ENCODE data around the gene INTS3.
"Not testable (repeated sequence)": the region's sequence is repeated elsewhere in the genome, so short reads cannot be mapped to it uniquely, and the experiment has no call there.

INTS3 gene

GRCh38 chr1:153748903-153749302 is 21.1 kb downstream of the INTS3 start:
- H3K36me3 ChIP-seq (ENCODE audit: insufficient read depth, low read length): peaks cover 77% of the 10 kb centered on the region
- no peak overlapping the region for H3K4me3 ChIP-seq (ENCODE audit: low read depth in 1 of 2, low read length in 2 of 2)
- no peaks in the 10 kb centered on the region for H3K27me3 ChIP-seq (ENCODE audit: control insufficient read depth in 1 of 2, insufficient read depth in 2 of 2, low read length in 2 of 2)
- H3K9me3 ChIP-seq (ENCODE audit: low read length): no peaks in the 10 kb centered on the region
- no peak overlapping the region for H3K27ac ChIP-seq (ENCODE audit: low read depth, low read length)
- no peak overlapping the region for H3K9ac ChIP-seq (ENCODE audit: low read length)
- peaks cover 22% of the 10 kb centered on the region for H3K4me1 ChIP-seq (ENCODE audit: insufficient read depth, low read length)

- Histone ChIP-seq H3K9me3 (ENCODE audit: low read length) (no peaks in the 10 kb centered on the region), H3K36me3 (ENCODE audit: insufficient read depth, low read length) (peaks cover 77% of the 10 kb centered on the region), H3K4me1 (ENCODE audit: insufficient read depth, low read length) (peaks cover 22% of the 10 kb centered on the region), H3K27me3 (ENCODE audit: control insufficient read depth in 1 of 2, insufficient read depth in 2 of 2, low read length in 2 of 2) (no peaks in the 10 kb centered on the region), H3K4me3 (ENCODE audit: low read depth in 1 of 2, low read length in 2 of 2) (no peak overlapping the region), H3K9ac (ENCODE audit: low read length) (no peak overlapping the region), H3K27ac (ENCODE audit: low read depth, low read length) (peak overlapping the region; percentile 2)
Observed at GRCh38 chr1:153749408-153750005, 21.7 kb downstream of the INTS3 start.

- Histone ChIP-seq H3K27me3 (ENCODE audit: control insufficient read depth in 1 of 2, insufficient read depth in 2 of 2, low read length in 2 of 2) (no peaks in the 10 kb centered on the region), H3K4me3 (ENCODE audit: low read depth in 1 of 2, low read length in 2 of 2) (no peak overlapping the region), H3K27ac (ENCODE audit: low read depth, low read length) (no peak overlapping the region), H3K36me3 (ENCODE audit: insufficient read depth, low read length) (peaks cover 81% of the 10 kb centered on the region), H3K9me3 (ENCODE audit: low read length) (no peaks in the 10 kb centered on the region), H3K9ac (ENCODE audit: low read length) (no peak overlapping the region), H3K4me1 (ENCODE audit: insufficient read depth, low read length) (peaks cover 22% of the 10 kb centered on the region)
Observed at GRCh38 chr1:153750026-153750995, 22.5 kb downstream of the INTS3 start.

DNA sequence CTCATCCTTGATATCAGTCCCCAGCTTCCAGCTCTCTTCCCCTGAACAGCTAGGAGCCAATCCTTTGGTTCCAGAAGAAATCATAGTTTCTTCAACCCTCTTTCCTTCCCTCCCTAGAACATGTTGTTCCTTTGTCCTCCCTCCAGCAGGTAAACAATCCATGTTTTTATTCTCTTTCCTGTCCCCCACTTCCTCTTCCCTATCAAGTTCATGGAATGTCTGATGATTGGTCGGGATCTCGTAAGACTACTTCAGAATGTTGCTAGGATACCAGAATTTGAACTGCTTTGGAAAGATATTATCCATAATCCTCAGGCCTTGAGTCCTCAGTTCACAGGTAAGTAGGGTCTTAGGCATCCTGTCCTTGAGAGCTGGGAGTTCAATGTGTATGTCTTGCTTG is 24.2 kb downstream of the INTS3 start:
- H3K9ac ChIP-seq (ENCODE audit: low read length): no peak overlapping the region
- H3K36me3 ChIP-seq (ENCODE audit: insufficient read depth, low read length): peaks cover 75% of the 10 kb centered on the region
- H3K4me3 ChIP-seq (ENCODE audit: low read depth in 1 of 2, low read length in 2 of 2): no peak overlapping the region
- H3K9me3 ChIP-seq (ENCODE audit: low read length): no peaks in the 10 kb centered on the region
- no peak overlapping the region for H3K27ac ChIP-seq (ENCODE audit: low read depth, low read length)
- H3K27me3 ChIP-seq (ENCODE audit: control insufficient read depth in 1 of 2, insufficient read depth in 2 of 2, low read length in 2 of 2): no peaks in the 10 kb centered on the region
- H3K4me1 ChIP-seq (ENCODE audit: insufficient read depth, low read length): peaks cover 22% of the 10 kb centered on the region

GRCh38 chr1:153752571-153753195 is 24.8 kb downstream of the INTS3 start:
- no peak overlapping the region for H3K9ac ChIP-seq (ENCODE audit: low read length)
- no peak overlapping the region for H3K27ac ChIP-seq (ENCODE audit: low read depth, low read length)

GRCh38 chr1:153754266-153754665 is 26.4 kb downstream of the INTS3 start:
- Histone ChIP-seq H3K27me3 (ENCODE audit: control insufficient read depth in 1 of 2, insufficient read depth in 2 of 2, low read length in 2 of 2) (no peaks in the 10 kb centered on the region), H3K36me3 (ENCODE audit: insufficient read depth, low read length) (peaks cover 70% of the 10 kb centered on the region), H3K4me3 (ENCODE audit: low read depth in 1 of 2, low read length in 2 of 2) (no peak overlapping the region), H3K27ac (ENCODE audit: low read depth, low read length) (no peak overlapping the region), H3K9me3 (ENCODE audit: low read length) (no peaks in the 10 kb centered on the region), H3K9ac (ENCODE audit: low read length) (no peak overlapping the region), H3K4me1 (ENCODE audit: insufficient read depth, low read length) (peaks cover 15% of the 10 kb centered on the region)

More at GRCh38 chr1:153752571-153753195, 24.8 kb downstream of the INTS3 start:
- Histone ChIP-seq H3K27me3 (ENCODE audit: control insufficient read depth in 1 of 2, insufficient read depth in 2 of 2, low read length in 2 of 2) (no peaks in the 10 kb centered on the region), H3K4me3 (ENCODE audit: low read depth in 1 of 2, low read length in 2 of 2) (no peak overlapping the region), H3K9me3 (ENCODE audit: low read length) (no peaks in the 10 kb centered on the region), H3K4me1 (ENCODE audit: insufficient read depth, low read length) (peaks cover 22% of the 10 kb centered on the region), H3K36me3 (ENCODE audit: insufficient read depth, low read length) (peaks cover 75% of the 10 kb centered on the region)

GRCh38 chr1:153760440-153760839 is 32.6 kb downstream of the INTS3 start:
- Histone ChIP-seq H3K27me3 (ENCODE audit: control insufficient read depth in 1 of 2, insufficient read depth in 2 of 2, low read length in 2 of 2) (no peaks in the 10 kb centered on the region), H3K36me3 (ENCODE audit: insufficient read depth, low read length) (peaks cover 74% of the 10 kb centered on the region), H3K4me3 (ENCODE audit: low read depth in 1 of 2, low read length in 2 of 2) (no peak overlapping the region), H3K9ac (ENCODE audit: low read length) (no peak overlapping the region), H3K4me1 (ENCODE audit: insufficient read depth, low read length) (no peaks in the 10 kb centered on the region), H3K9me3 (ENCODE audit: low read length) (no peaks in the 10 kb centered on the region), H3K27ac (ENCODE audit: low read depth, low read length) (no peak overlapping the region)

GRCh38 chr1:153763365-153764225 is 35.7 kb downstream of the INTS3 start:
- Histone ChIP-seq H3K4me3 (ENCODE audit: low read depth in 1 of 2, low read length in 2 of 2) (no peak overlapping the region), H3K27ac (ENCODE audit: low read depth, low read length) (no peak overlapping the region)

DNA sequence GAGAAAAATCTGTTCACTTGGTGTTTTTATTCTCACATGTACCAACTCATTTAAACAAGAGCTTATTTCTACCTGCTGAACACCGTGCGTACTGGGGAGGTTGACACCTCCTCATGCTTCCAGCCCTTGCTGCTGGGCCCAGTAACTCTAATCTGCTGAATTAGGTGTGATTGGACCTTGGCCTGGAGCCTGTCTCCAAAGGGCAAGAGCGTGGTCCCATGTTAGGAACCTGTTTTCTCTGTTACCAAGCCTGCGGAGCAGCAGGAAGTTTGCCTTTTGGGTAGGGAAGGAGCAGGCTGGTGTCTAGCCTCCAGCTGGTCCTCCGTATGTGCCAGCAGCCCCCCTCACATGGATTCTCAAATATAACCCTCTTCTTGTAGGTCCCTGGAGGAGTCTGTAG is 36.5 kb downstream of the INTS3 start:
- H3K9me3 ChIP-seq (ENCODE audit: low read length): no peaks in the 10 kb centered on the region
- no peak overlapping the region for H3K4me3 ChIP-seq (ENCODE audit: low read depth in 1 of 2, low read length in 2 of 2)
- no peaks in the 10 kb centered on the region for H3K27me3 ChIP-seq (ENCODE audit: control insufficient read depth in 1 of 2, insufficient read depth in 2 of 2, low read length in 2 of 2)
- peaks cover 82% of the 10 kb centered on the region for H3K36me3 ChIP-seq (ENCODE audit: insufficient read depth, low read length)
- H3K4me1 ChIP-seq (ENCODE audit: insufficient read depth, low read length): no peaks in the 10 kb centered on the region
- H3K9ac ChIP-seq (ENCODE audit: low read length): no peak overlapping the region
- H3K27ac ChIP-seq (ENCODE audit: low read depth, low read length): no peak overlapping the region

More at GRCh38 chr1:153763365-153764225, 35.7 kb downstream of the INTS3 start:
- no peak overlapping the region for H3K9ac ChIP-seq (ENCODE audit: low read length)
- H3K4me1 ChIP-seq (ENCODE audit: insufficient read depth, low read length): no peaks in the 10 kb centered on the region
- H3K27me3 ChIP-seq (ENCODE audit: control insufficient read depth in 1 of 2, insufficient read depth in 2 of 2, low read length in 2 of 2): no peaks in the 10 kb centered on the region
- H3K36me3 ChIP-seq (ENCODE audit: insufficient read depth, low read length): peaks cover 78% of the 10 kb centered on the region
- H3K9me3 ChIP-seq (ENCODE audit: low read length): no peaks in the 10 kb centered on the region

GRCh38 chr1:153766663-153767062 is 38.8 kb downstream of the INTS3 start:
- not testable (repeated sequence) for H3K27me3 ChIP-seq (ENCODE audit: control insufficient read depth in 1 of 2, insufficient read depth in 2 of 2, low read length in 2 of 2); H3K27ac ChIP-seq (ENCODE audit: low read depth, low read length); H3K4me3 ChIP-seq (ENCODE audit: low read depth in 1 of 2, low read length in 2 of 2); H3K4me1 ChIP-seq (ENCODE audit: insufficient read depth, low read length); H3K9ac ChIP-seq (ENCODE audit: low read length); H3K9me3 ChIP-seq (ENCODE audit: low read length)
- H3K36me3 ChIP-seq (ENCODE audit: insufficient read depth, low read length): peaks cover 86% of the 10 kb centered on the region

DNA sequence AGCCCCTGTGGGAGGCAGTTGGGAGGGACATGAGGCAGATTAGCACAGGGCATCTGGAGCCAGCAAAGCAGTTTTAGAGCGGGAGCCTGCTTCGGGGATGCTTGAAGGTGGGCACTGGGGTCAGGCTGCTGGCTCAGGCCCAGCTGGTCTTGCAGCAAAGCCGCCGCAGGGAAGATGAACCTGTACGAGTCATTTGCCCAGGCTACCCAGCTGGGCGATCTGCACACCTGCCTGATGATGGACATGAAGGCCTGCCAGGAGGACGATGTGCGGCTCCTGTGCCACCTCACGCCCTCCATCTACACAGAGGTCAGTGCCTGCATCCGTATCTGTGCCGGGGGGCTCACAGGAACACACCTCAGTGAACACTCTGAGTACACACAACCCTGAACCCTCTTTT is 39.7 kb downstream of the INTS3 start:
- Histone ChIP-seq H3K4me1 (ENCODE audit: insufficient read depth, low read length) (no peaks in the 10 kb centered on the region), H3K9me3 (ENCODE audit: low read length) (no peaks in the 10 kb centered on the region), H3K27me3 (ENCODE audit: control insufficient read depth in 1 of 2, insufficient read depth in 2 of 2, low read length in 2 of 2) (no peaks in the 10 kb centered on the region), H3K9ac (ENCODE audit: low read length) (no peak overlapping the region), H3K27ac (ENCODE audit: low read depth, low read length) (no peak overlapping the region), H3K4me3 (ENCODE audit: low read depth in 1 of 2, low read length in 2 of 2) (no peak overlapping the region), H3K36me3 (ENCODE audit: insufficient read depth, low read length) (peaks cover 84% of the 10 kb centered on the region)

Data from muscle layer of colon (tissue), 2 donors.